Left lung (tissue), 10 donors: ENCODE data around the gene TET3. TPM values are rescaled to one million over a fixed set of nuclear protein-coding genes. Genes with fewer than 3 reads are reported as not detected.

Experiments
- ATAC-seq: fragments of 200-7000 bp; cut with Tn5 transposase; one replicate; pipeline ENCODE4 v1.9.1; 2020; ENCODE audit warnings: moderate library complexity
- DNase-seq, 4 donors: peaks; one replicate each; pipeline ENCODE4 v3.0.0-alpha.2; 2013 to 2020
- H3K27ac ChIP-seq, 2 donors: fragments of 200-600 bp; sonication (generic) in 1 of 2; one replicate each; pipeline versions ENCODE4 v1.5.0 to v1.8.0; 2020 to 2021
- H3K27me3 ChIP-seq, 2 donors: fragments of 200-600 bp; sonication (generic) in 1 of 2; one replicate each; pipeline versions ENCODE4 v1.5.0 to v1.8.0; 2020 to 2021
- H3K36me3 ChIP-seq, 2 donors: fragments of 200-600 bp; sonication (generic) in 1 of 2; one replicate each; pipeline versions ENCODE4 v1.5.0 to v1.8.0; 2020 to 2021
- H3K4me1 ChIP-seq, 2 donors: fragments of 200-600 bp; one replicate each; pipeline ENCODE4 v1.8.0; 2021
- H3K4me3 ChIP-seq, 2 donors: fragments of 200-600 bp; sonication (generic) in 1 of 2; one replicate each; pipeline versions ENCODE4 v1.5.0 to v1.8.0; 2020 to 2021; ENCODE audit warnings: mild to moderate bottlenecking in 1 of 2
- H3K9me3 ChIP-seq, 2 donors: fragments of 200-600 bp; sonication (generic) in 1 of 2; one replicate each; pipeline versions ENCODE4 v1.5.0 to v1.8.0; 2020 to 2021
- intact Hi-C, 2 donors: fragments of 100-400 bp; cut with DNase I; formaldehyde crosslinking; loops; one replicate each; pipeline versions ENCODE4 v1.11.2 to v1.14.2; 2022
- polyA plus RNA-seq, 6 donors: library from polyadenylated mRNA; unstranded; fragments of 120-200 nt; gene quantifications; one replicate each; pipeline ENCODE4 v1.2.1, GENCODE V29; 2013; ENCODE audit not compliant: insufficient read length in 6 of 6
- total RNA-seq, 2 donors: library from RNA; stranded (reverse); fragmentation: NEBNext Ultra II Directional; extraction: Animal tissue kit (Norgen Biotek cat#: 25700); gene quantifications; one replicate each; pipeline ENCODE4 v1.2.1, GENCODE V29; 2021
- TF ChIP-seq, protein P1 (sequence below), 2 donors: fragments of 200-600 bp; sonication (generic) in 1 of 2; IDR thresholded peaks; one replicate each; pipeline versions ENCODE4 v1.5.0 to v1.8.0; 2021; ENCODE audit warnings: antibody characterized with exemption in 2 of 2
- donor health status: DM: no; HTN: yes; CAD: no.
- donor health status: DM: no; HTN: no; CAD: no.

Gene TET3
- total and polyA plus RNA-seq, 8 donors = 16.6 to 32.1 (median 19.7) TPM

DNA sequence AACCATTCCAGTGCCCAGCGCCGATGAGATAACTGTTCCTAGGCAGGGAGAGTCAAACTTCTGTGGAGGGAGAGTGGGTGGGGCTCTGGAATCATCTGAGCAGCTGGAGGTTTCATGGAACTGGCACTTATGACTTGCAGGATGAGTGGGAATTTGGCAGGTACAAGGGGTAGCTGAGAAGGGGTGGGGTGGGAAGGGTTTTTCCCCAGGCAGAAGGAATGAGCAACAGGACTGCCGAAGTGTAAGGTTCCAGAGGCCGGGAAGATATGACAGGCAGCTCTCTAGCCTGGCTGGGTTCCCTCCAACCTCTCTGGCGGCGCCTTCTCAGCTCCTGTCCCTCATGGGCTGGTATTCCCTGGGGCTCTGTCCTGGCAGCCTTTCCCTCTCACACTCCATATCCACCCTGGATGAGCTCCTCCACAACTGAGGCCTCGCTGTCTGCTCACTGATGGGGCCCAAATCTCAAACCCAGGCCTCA, 2.5 kb upstream of the TET3 start:
- Histone ChIP-seq H3K4me3 (peak overlapping the region in 1 of 2 donors; percentile 38), H3K27ac (peak overlapping the region in 1 of 2 donors; percentile 93), H3K27me3 (no peaks in the 10 kb centered on the region), H3K4me1 (peaks cover 25 to 79% of the 10 kb centered on the region in 2 donors), H3K9me3 (no peaks in the 10 kb centered on the region), H3K36me3 (peaks cover 0 to 10% of the 10 kb centered on the region in 2 donors)
- TF ChIP-seq, protein P1, sequence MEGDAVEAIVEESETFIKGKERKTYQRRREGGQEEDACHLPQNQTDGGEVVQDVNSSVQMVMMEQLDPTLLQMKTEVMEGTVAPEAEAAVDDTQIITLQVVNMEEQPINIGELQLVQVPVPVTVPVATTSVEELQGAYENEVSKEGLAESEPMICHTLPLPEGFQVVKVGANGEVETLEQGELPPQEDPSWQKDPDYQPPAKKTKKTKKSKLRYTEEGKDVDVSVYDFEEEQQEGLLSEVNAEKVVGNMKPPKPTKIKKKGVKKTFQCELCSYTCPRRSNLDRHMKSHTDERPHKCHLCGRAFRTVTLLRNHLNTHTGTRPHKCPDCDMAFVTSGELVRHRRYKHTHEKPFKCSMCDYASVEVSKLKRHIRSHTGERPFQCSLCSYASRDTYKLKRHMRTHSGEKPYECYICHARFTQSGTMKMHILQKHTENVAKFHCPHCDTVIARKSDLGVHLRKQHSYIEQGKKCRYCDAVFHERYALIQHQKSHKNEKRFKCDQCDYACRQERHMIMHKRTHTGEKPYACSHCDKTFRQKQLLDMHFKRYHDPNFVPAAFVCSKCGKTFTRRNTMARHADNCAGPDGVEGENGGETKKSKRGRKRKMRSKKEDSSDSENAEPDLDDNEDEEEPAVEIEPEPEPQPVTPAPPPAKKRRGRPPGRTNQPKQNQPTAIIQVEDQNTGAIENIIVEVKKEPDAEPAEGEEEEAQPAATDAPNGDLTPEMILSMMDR (IDR thresholded peaks at IDR 0.05) = no peak
- peak; percentile 1 for ATAC-seq
- intact Hi-C loops = loop anchor here in 1 of 2 donors (10.0 kb wide), 1 partner anchor 57 kb away; the partner anchor contains the start of gene DGUOK
- DNase-seq = no peak

DNA sequence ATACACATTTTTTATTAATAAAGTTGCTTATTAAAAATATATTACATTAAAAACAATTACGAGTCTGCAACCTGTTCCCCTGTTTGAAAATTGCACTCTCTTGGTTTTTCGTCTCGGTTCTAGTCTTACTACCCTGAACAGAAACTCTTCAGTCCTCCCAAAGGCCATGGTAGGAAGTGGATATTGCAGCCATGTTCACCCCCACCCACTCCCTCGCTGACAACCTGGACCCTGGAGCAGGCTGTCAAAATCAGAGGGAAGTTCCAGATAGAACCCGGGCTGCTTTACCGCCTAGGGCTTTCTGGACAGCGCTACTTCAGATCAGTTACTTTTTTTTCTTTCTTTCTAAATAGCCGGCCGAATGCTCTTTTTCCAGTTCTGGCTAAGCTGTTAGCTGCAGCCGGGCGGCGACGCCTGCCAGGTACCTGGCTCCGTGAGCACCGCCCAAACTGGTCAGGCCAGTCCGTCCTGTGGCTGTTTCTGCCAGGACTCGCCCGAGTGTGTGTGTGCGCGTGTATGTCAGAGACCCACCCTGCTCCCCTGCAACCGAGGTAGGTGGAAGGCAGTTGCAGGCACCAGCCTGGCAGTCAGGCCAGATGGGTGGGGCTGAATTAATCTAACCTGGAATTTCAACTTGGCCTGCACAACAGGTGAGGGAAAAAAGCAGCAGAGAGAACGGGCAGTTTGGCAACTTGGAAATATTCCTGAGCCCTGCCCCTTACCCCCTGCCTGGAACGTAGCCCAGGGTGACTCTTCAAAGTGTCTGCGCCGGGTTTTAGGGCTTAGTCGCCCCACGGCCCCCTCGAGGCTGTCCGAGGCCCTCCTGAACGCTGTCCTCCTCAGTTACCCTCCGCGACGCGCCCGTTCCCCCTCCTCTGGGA, 1.1 kb upstream of the TET3 start:
- peaks cover 39 to 90% of the 10 kb centered on the region in 2 donors for H3K4me1 ChIP-seq
- peak overlapping the region; percentile 53 to 65 for H3K4me3 ChIP-seq
- H3K27ac ChIP-seq = peak overlapping the region; percentile 90 to 93
- intact Hi-C loops = loop anchor here in 1 of 2 donors (10.0 kb wide), 1 partner anchor 59 kb away; the partner anchor contains the start of gene DGUOK
- peak in 3 of 4 donors; percentile 91 to 94 (median 93) for DNase-seq
- no peaks in the 10 kb centered on the region for H3K27me3 ChIP-seq
- no peaks in the 10 kb centered on the region for H3K9me3 ChIP-seq
- ATAC-seq = peak; percentile 76
- H3K36me3 ChIP-seq = peaks cover 0 to 10% of the 10 kb centered on the region in 2 donors
- TF ChIP-seq, protein P1 (IDR thresholded peaks at IDR 0.05) = no peak

DNA sequence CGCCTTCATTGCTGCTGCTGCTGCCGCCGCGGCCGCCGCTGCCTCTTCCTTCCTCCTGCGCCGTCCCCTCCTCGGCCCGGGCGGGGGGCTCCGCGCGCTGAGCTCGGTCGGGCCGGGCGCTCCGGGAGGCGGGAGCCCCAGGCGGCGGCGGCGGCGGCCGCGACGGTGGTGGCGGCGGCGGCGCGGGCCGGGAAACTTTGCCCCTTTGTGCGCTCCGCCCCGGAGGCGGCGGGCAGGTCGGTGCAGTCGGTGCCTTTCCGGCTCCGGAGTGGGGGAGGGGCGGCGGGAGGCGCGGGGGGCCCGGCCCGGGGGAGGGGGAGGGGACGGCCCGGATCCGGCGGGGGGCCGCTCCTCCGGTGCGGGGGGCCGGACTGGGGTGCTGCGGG, 205 bp downstream of the TET3 start:
- H3K4me3 ChIP-seq = peak overlapping the region; percentile 53 to 65
- peaks cover 33 to 90% of the 10 kb centered on the region in 2 donors for H3K4me1 ChIP-seq
- ATAC-seq (no peak), DNase-seq (peak in 1 of 4 donors; percentile 55)
- TF ChIP-seq, protein P1 (IDR thresholded peaks at IDR 0.05) = no peak
- H3K9me3 ChIP-seq = no peaks in the 10 kb centered on the region
- no peaks in the 10 kb centered on the region for H3K27me3 ChIP-seq
- intact Hi-C loops = loop anchor here in 1 of 2 donors (10.0 kb wide), 1 partner anchor 60 kb away; the partner anchor contains the start of gene DGUOK
- H3K27ac ChIP-seq = peak overlapping the region; percentile 90 to 93
- H3K36me3 ChIP-seq = peaks cover 0 to 10% of the 10 kb centered on the region in 2 donors

DNA sequence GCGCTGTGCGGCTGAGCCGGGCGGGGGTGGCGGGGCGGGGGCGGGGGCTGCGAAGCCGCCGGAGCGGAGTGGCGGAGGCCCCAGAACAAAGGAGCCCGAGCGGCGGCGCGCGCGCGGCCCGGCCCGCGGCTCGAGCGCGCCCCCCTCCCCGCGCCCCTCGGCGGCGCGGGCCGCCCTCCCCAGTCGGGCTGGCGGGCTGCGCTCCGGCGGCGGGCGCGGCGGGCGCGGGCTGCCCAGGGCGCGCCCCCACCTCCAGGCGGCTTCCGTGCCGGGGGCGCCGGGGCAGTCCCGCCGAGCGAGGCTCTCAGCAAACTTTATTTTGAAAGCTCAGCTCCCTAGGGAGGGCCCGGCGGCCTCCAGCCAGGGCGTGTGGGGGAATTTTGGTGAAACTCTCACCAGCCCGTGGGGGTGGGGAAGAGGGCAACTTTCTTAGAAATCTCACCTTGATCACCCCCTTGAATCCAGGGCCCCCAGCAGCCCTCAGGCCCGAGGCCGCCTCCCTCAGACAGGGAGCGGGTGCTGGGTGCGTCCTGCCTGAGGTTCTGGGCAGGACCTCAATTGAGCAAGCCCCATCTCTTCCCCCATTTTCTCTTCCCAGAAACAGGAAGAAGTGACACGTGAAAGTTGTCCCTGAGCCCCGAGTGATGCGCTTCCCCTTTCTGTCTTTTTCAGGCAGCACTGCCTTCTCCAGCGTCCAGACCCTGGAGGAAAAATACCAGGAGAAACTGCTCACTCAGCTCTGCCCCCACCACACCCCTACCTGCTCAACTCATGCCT, 786 bp downstream of the TET3 start:
- Histone ChIP-seq H3K27me3 (no peaks in the 10 kb centered on the region), H3K4me3 (peak overlapping the region; percentile 53 to 65), H3K9me3 (no peaks in the 10 kb centered on the region), H3K27ac (peak overlapping the region; percentile 82 to 93), H3K36me3 (peaks cover 0 to 16% of the 10 kb centered on the region in 2 donors), H3K4me1 (peaks cover 33 to 90% of the 10 kb centered on the region in 2 donors)
- intact Hi-C loops = loop anchor here in 1 of 2 donors (10.0 kb wide), 1 partner anchor 61 kb away; the partner anchor contains the start of gene DGUOK
- DNase-seq = peak in 2 of 4 donors; percentile 69 to 91
- TF ChIP-seq, protein P1 (IDR thresholded peaks at IDR 0.05) = no peak
- ATAC-seq = no peak
